SU-DHL-6 (cell line): ENCODE results near the gene STARD7.

ENCODE experiments used
- H2AFZ ChIP-seq: fragments of 200-600 bp; sonication (generic); 2 replicates; pipeline ENCODE4 v1.6.1; 2014; ENCODE audit warnings: low read depth, mild to moderate bottlenecking, moderate library complexity, mixed read lengths, antibody characterized with exemption, low read length; ENCODE audit not compliant: severe bottlenecking
- H3F3A ChIP-seq: fragments of 200-600 bp; shearing (Covaris generic); 2 replicates; pipeline ENCODE4 v1.6.0; 2016; ENCODE audit warnings: antibody characterized with exemption, mild to moderate bottlenecking; ENCODE audit not compliant: insufficient read depth
- H3K27ac ChIP-seq: fragments of 200-600 bp; sonication (generic); 2 replicates; pipeline ENCODE4 v1.5.1; 2016; ENCODE audit warnings: low read depth, mild to moderate bottlenecking, low read length, moderate library complexity, mixed read lengths
- H3K27me3 ChIP-seq: fragments of 200-600 bp; sonication (generic), shearing (Covaris generic); 2 replicates; pipeline ENCODE4 v1.6.0; 2014; ENCODE audit warnings: mild to moderate bottlenecking, low read length
- H3K36me3 ChIP-seq: fragments of 200-600 bp; sonication (generic); 2 replicates; pipeline ENCODE4 v1.6.1; 2014; ENCODE audit warnings: mild to moderate bottlenecking, low read length, mixed read lengths
- H3K4me2 ChIP-seq: fragments of 300-600, 200-600 bp; shearing (Covaris generic), sonication (generic); 2 replicates; pipeline ENCODE4 v1.6.0; 2014; ENCODE audit warnings: low read length, low read depth, mild to moderate bottlenecking; ENCODE audit not compliant: poor library complexity, severe bottlenecking
- H3K4me3 ChIP-seq: fragments of 200-600 bp; sonication (generic); 2 replicates; pipeline ENCODE4 v1.5.1; 2014; ENCODE audit warnings: antibody characterized with exemption, low read length, mild to moderate bottlenecking, mixed read lengths; ENCODE audit not compliant: insufficient read depth, poor library complexity, severe bottlenecking
- H3K79me2 ChIP-seq: fragments of 200-600 bp; sonication (generic); 2 replicates; pipeline ENCODE4 v1.6.1; 2014; ENCODE audit warnings: mild to moderate bottlenecking, low read length, moderate library complexity; ENCODE audit not compliant: insufficient read depth
- H3K9ac ChIP-seq: fragments of 200-600 bp; sonication (generic); 2 replicates; pipeline ENCODE4 v1.7.0; 2014; ENCODE audit warnings: mild to moderate bottlenecking, low read length
- H3K9me2 ChIP-seq: fragments of 200-600 bp; sonication (generic); replicated peaks from 2 replicates; pipeline ENCODE4 v1.6.1; 2014; ENCODE audit warnings: low read length; ENCODE audit not compliant: insufficient read depth
- H3K9me3 ChIP-seq: fragments of 200-600 bp; sonication (generic); 2 replicates; pipeline ENCODE4 v1.6.1; 2014; ENCODE audit warnings: low read length, mixed read lengths; ENCODE audit not compliant: insufficient read depth
- H4K20me1 ChIP-seq: fragments of 200-600 bp; sonication (generic); 2 replicates; pipeline ENCODE4 v1.6.1; 2014; ENCODE audit warnings: low read depth, mild to moderate bottlenecking, antibody characterized with exemption, low read length, moderate library complexity, mixed read lengths
- EZH2phosphoT487 ChIP-seq: fragments of 200-600 bp; sonication (generic), shearing (Covaris generic); conservative IDR thresholded peaks from 2 replicates; pipeline ENCODE4 v1.6.1; 2018; ENCODE audit warnings: mild to moderate bottlenecking, antibody characterized with exemption, low read length, moderate library complexity, mixed read lengths
- TF ChIP-seq, protein P1 (sequence below): fragments of 200-600 bp; sonication (generic); IDR thresholded peaks from one replicate; pipeline ENCODE4 v1.5.1; 2017; ENCODE audit warnings: antibody characterized with exemption, mild to moderate bottlenecking, low read length, moderate library complexity; ENCODE audit not compliant: insufficient read depth, poor library complexity, severe bottlenecking

The STARD7 gene

GRCh38 chr2:96197546-96198255, 10.9 kb downstream of the STARD7 start:
- Histone ChIP-seq H3F3A (peaks cover 17% of the 10 kb centered on the region; the same call in 1 of the 2 replicates), H3K9me3 (no peaks in the 10 kb centered on the region), H3K9ac (no peak overlapping the region), H2AFZ (no peak overlapping the region), H4K20me1 (peaks cover 42% of the 10 kb centered on the region), H3K4me2 (no peak overlapping the region), H3K27me3 (no peaks in the 10 kb centered on the region), H3K4me3 (no peak overlapping the region), H3K9me2 (no peaks in the 10 kb centered on the region), H3K27ac (no peak overlapping the region), H3K36me3 (peaks cover 36% of the 10 kb centered on the region; the same call in 1 of the 2 replicates), H3K79me2 (peaks cover 89% of the 10 kb centered on the region)
- no peak for TF ChIP-seq EZH2phosphoT487
- TF ChIP-seq, protein P1, sequence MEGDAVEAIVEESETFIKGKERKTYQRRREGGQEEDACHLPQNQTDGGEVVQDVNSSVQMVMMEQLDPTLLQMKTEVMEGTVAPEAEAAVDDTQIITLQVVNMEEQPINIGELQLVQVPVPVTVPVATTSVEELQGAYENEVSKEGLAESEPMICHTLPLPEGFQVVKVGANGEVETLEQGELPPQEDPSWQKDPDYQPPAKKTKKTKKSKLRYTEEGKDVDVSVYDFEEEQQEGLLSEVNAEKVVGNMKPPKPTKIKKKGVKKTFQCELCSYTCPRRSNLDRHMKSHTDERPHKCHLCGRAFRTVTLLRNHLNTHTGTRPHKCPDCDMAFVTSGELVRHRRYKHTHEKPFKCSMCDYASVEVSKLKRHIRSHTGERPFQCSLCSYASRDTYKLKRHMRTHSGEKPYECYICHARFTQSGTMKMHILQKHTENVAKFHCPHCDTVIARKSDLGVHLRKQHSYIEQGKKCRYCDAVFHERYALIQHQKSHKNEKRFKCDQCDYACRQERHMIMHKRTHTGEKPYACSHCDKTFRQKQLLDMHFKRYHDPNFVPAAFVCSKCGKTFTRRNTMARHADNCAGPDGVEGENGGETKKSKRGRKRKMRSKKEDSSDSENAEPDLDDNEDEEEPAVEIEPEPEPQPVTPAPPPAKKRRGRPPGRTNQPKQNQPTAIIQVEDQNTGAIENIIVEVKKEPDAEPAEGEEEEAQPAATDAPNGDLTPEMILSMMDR, result no peak

- peaks cover 79% of the 10 kb centered on the region for H3K79me2 ChIP-seq
- no peak overlapping the region for H2AFZ ChIP-seq
- peaks cover 9% of the 10 kb centered on the region; the same call in 1 of the 2 replicates for H3F3A ChIP-seq
- peaks cover 31% of the 10 kb centered on the region for H4K20me1 ChIP-seq
- H3K27ac ChIP-seq, result no peak overlapping the region
- no peak overlapping the region for H3K9ac ChIP-seq
- H3K9me2 ChIP-seq, result no peaks in the 10 kb centered on the region
- H3K4me3 ChIP-seq, result no peak overlapping the region
- H3K27me3 ChIP-seq, result no peaks in the 10 kb centered on the region
- H3K4me2 ChIP-seq, result no peak overlapping the region
- H3K9me3 ChIP-seq, result no peaks in the 10 kb centered on the region
- TF ChIP-seq EZH2phosphoT487, result no peak
- TF ChIP-seq, protein P1, result no peak
- peaks cover 57% of the 10 kb centered on the region for H3K36me3 ChIP-seq
These were observed 13.1 kb downstream of the STARD7 start for GRCh38 chr2:96195410-96196066.

GRCh38 chr2:96191937-96192670, 16.5 kb downstream of the STARD7 start:
- Histone ChIP-seq H4K20me1 (peaks cover 8% of the 10 kb centered on the region; the same call in 1 of the 2 replicates), H3K9me2 (no peaks in the 10 kb centered on the region), H3F3A (0 out of 2 replicates have a peak, but pooled peaks cover 3% of the 10 kb centered on the region), H3K36me3 (peaks cover 56% of the 10 kb centered on the region), H3K9ac (no peak overlapping the region), H3K4me3 (no peak overlapping the region), H3K27me3 (no peaks in the 10 kb centered on the region), H3K9me3 (no peaks in the 10 kb centered on the region), H3K4me2 (no peak overlapping the region), H3K79me2 (peaks cover 47% of the 10 kb centered on the region), H2AFZ (no peak overlapping the region), H3K27ac (no peak overlapping the region)
- no peak for TF ChIP-seq EZH2phosphoT487
- TF ChIP-seq, protein P1, result no peak
